A549 treated with Hydrocortisone at 1 μM for 4 hours (cell line): ENCODE measurements around the gene NCOA3. TPM values are rescaled to one million over a fixed set of nuclear protein-coding genes. Genes with fewer than 3 reads are reported as not detected.

Source experiments
- total RNA-seq: library from RNA; stranded (reverse); fragments of 200-300 nt; extraction: Qiagen RNA extraction; gene quantifications from 5 replicates; pipeline ENCODE4 v1.2.3, GENCODE V29; 2022

The NCOA3 gene
- total RNA-seq: 38.6 to 63.0 TPM (median 50.2 TPM) in 5 replicates

GRCh38 chr20:47501482-47502270 lies at the start of gene NCOA3:
Gene NCOA3 (plus strand): TSS chr20:47501887. CDS start chr20:47622248, 120,361 bp downstream.

Other genes starting within 250 kb of the NCOA3 start
- 14.3 to 16.1 TPM (median 15.6 TPM) in 5 replicates for gene ZMYND8, start 145.2 kb upstream of the NCOA3 start, total RNA-seq